ENCODE results near the gene RIGI. TPM values are rescaled to one million over a fixed set of nuclear protein-coding genes. Genes with fewer than 3 reads are reported as not detected.
"Not testable (repeated sequence)": the region's sequence is repeated elsewhere in the genome, so short reads cannot be mapped to it uniquely, and the experiment has no call there.

RIGI gene
- total and polyA plus RNA-seq, 2 donors (not counting 1 experiment from before 2014, with no cell fraction given) = 7.6 to 24.9 TPM

DNA sequence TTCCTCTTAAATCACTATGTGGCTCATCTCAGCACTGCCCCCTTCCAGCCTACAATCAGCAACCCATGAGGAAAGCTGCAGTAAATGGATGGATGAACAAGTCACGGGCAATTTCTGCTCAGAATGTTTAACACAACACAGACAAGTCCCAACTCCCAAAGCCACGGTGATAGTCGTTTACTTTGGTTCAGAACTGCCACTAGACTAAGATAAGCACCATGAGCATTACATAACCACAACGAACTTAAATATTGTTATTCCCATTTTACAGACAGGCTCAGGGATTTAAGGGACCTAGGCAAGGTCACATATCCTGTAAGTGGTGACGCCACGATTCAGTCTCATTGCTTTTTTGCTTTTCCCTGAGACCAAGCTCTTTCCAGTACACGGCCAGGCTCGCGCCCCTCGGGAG, 24.2 kb upstream of the RIGI start:
- POLR2A ChIA-PET = interaction anchor here (0.6 to 2.5 kb wide), 4 partner anchors 13 to 166 kb away, joined by 3 to 16 read pairs (median 7); partner anchors contain the start of genes ACO1, NDUFB6 and RIGI
- Histone ChIP-seq H3K36me3 (replicated peaks in 1 of 2; ENCODE audit: control extremely low read depth in 1 of 2, control insufficient read depth in 1 of 2, extremely low read depth in 1 of 2, insufficient read depth in 2 of 2, low read length in 1 of 2) (no peaks in the 10 kb centered on the region), H3K4me1 (ENCODE audit: control insufficient read depth in 2 of 2, insufficient read depth in 2 of 2, low read length in 2 of 2) (peaks cover 14 to 15% of the 10 kb centered on the region in 2 donors), H3K27me3 (replicated peaks in 1 of 4; ENCODE audit: control extremely low read depth in 1 of 4, control insufficient read depth in 3 of 4, insufficient read depth in 4 of 4, low read length in 3 of 4) (no peaks in the 10 kb centered on the region), H3K4me3 (ENCODE audit: control extremely low read depth in 1 of 5, extremely low read depth in 1 of 5, insufficient read depth in 1 of 5, low read depth in 2 of 5, low read length in 4 of 5) (peak overlapping the region; percentile 86 to 98 (median 86)), H3K4me2 (replicated peaks; ENCODE audit: low read depth, low read length, poor library complexity, severe bottlenecking) (peak overlapping the region; percentile 81), H3K79me2 (ENCODE audit: control insufficient read depth, insufficient read depth, low read length) (peaks cover 75% of the 10 kb centered on the region), H3K9ac (ENCODE audit: low read length) (peak overlapping the region; percentile 88), H3K9me3 (ENCODE audit: control extremely low read depth in 1 of 3, control insufficient read depth in 2 of 3, insufficient read depth in 1 of 3, low read length in 2 of 3) (no peaks in the 10 kb centered on the region), H4K20me1 (ENCODE audit: control insufficient read depth, insufficient read depth, low read length, poor library complexity, severe bottlenecking) (peaks cover 18% of the 10 kb centered on the region), H3K27ac (ENCODE audit: low read length in 2 of 2) (peak overlapping the region; percentile 89 to 92), H2AFZ (ENCODE audit: insufficient read depth, low read depth, low read length, poor library complexity, severe bottlenecking) (peak overlapping the region; percentile 89)
- TF ChIP-seq, protein P1, sequence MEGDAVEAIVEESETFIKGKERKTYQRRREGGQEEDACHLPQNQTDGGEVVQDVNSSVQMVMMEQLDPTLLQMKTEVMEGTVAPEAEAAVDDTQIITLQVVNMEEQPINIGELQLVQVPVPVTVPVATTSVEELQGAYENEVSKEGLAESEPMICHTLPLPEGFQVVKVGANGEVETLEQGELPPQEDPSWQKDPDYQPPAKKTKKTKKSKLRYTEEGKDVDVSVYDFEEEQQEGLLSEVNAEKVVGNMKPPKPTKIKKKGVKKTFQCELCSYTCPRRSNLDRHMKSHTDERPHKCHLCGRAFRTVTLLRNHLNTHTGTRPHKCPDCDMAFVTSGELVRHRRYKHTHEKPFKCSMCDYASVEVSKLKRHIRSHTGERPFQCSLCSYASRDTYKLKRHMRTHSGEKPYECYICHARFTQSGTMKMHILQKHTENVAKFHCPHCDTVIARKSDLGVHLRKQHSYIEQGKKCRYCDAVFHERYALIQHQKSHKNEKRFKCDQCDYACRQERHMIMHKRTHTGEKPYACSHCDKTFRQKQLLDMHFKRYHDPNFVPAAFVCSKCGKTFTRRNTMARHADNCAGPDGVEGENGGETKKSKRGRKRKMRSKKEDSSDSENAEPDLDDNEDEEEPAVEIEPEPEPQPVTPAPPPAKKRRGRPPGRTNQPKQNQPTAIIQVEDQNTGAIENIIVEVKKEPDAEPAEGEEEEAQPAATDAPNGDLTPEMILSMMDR (IDR thresholded peaks at IDR 0.05) = no peak
- no peak for TF ChIP-seq EZH2 (IDR thresholded peaks at IDR 0.05; ENCODE audit: borderline replicate concordance, insufficient read depth, low read depth, low read length, poor library complexity, severe bottlenecking)
- Mint-ChIP-seq H3K4me1 (peaks cover 34% of the 10 kb centered on the region), H3K4me3 (peak overlapping the region; percentile 91), H3K27me3 (no peaks in the 10 kb centered on the region), H3K9me3 (ENCODE audit: insufficient read depth) (no peaks in the 10 kb centered on the region), H3K27ac (peak overlapping the region; percentile 86)
- no peak for ATAC-seq (ENCODE audit: low read depth)
- intact Hi-C loops (cut with micrococcal nuclease) = loop anchor here (10.0 kb wide), 2 partner anchors 715 to 745 kb away; partner anchors contain the start of genes BAG1, CHMP5 and NFX1
- no peak for DNase-seq
- WGBS (ENCODE audit: insufficient coverage) = 0% methylated on average over 10 of the region's 10 CpGs
- CTCF ChIA-PET = interaction anchor here (0.7 to 5.2 kb wide), 8 partner anchors 9 to 918 kb away, joined by 3 to 30 read pairs (median 9); partner anchors contain the start of genes ACO1, NDUFB6 and RIGI

DNA sequence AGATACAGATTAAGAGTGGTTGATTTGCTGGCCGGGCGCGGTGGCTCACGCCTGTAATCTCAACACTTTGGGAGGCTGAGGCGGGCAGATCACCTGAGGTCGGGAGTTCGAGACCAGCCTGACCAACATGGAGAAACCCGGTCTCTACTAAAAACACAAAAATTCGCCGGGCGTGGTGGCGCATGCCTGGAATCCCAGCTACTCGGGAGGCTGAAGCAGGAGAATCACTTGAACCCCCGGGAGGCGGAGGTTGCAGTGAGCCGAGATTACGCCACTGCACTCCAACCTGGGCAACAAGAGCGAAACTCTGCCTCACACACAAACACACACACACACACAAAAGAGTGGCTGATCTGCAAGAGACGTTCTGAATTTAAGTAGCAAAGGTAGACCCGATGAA, 22.2 kb upstream of the RIGI start:
- WGBS (ENCODE audit: insufficient coverage) = 97% methylated on average over 20 of the region's 20 CpGs
- POLR2A ChIA-PET; H2AFZ ChIP-seq (ENCODE audit: insufficient read depth, low read depth, low read length, poor library complexity, severe bottlenecking); H3K9ac ChIP-seq (ENCODE audit: low read length); H3K27me3 ChIP-seq (replicated peaks in 1 of 4; ENCODE audit: control extremely low read depth in 1 of 4, control insufficient read depth in 3 of 4, insufficient read depth in 4 of 4, low read length in 3 of 4); ATAC-seq (ENCODE audit: low read depth); intact Hi-C loops (cut with micrococcal nuclease); H3K4me3 ChIP-seq (ENCODE audit: control extremely low read depth in 1 of 5, extremely low read depth in 1 of 5, insufficient read depth in 1 of 5, low read depth in 2 of 5, low read length in 4 of 5); H3K9me3 ChIP-seq (ENCODE audit: control extremely low read depth in 1 of 3, control insufficient read depth in 2 of 3, insufficient read depth in 1 of 3, low read length in 2 of 3); H3K27ac Mint-ChIP-seq; H3K27me3 Mint-ChIP-seq; H3K4me2 ChIP-seq (replicated peaks; ENCODE audit: low read depth, low read length, poor library complexity, severe bottlenecking); H3K36me3 ChIP-seq (replicated peaks in 1 of 2; ENCODE audit: control extremely low read depth in 1 of 2, control insufficient read depth in 1 of 2, extremely low read depth in 1 of 2, insufficient read depth in 2 of 2, low read length in 1 of 2); H3K27ac ChIP-seq (ENCODE audit: low read length in 2 of 2); H3K9me3 Mint-ChIP-seq (ENCODE audit: insufficient read depth); DNase-seq: not testable (repeated sequence)
- CTCF ChIA-PET = interaction anchor here (0.8 to 5.2 kb wide), 2 partner anchors 22 to 25 kb away, joined by 4 to 30 read pairs; partner anchors contain the start of genes NDUFB6 and RIGI
- H3K4me3 Mint-ChIP-seq = peak overlapping the region; percentile 40
- H4K20me1 ChIP-seq (ENCODE audit: control insufficient read depth, insufficient read depth, low read length, poor library complexity, severe bottlenecking) = peaks cover 26% of the 10 kb centered on the region
- peaks cover 32% of the 10 kb centered on the region for H3K4me1 Mint-ChIP-seq
- peaks cover 83% of the 10 kb centered on the region for H3K79me2 ChIP-seq (ENCODE audit: control insufficient read depth, insufficient read depth, low read length)
- peaks cover 13 to 14% of the 10 kb centered on the region in 2 donors for H3K4me1 ChIP-seq (ENCODE audit: control insufficient read depth in 2 of 2, insufficient read depth in 2 of 2, low read length in 2 of 2)
